ENCODE data around the gene MEIS3.

The MEIS3 gene

GRCh38 chr19:47419030-47419783 is at the start of gene MEIS3:
Gene MEIS3 (minus strand): TSS chr19:47419527. CDS start chr19:47419081, 446 bp downstream.
- no peak for DNase-seq (ENCODE audit: low read depth, low spot score)

- no peak for DNase-seq (ENCODE audit: low read depth, low spot score)
These were observed 48.6 kb upstream of the MEIS3 start for GRCh38 chr19:47467914-47468313.

- no peak for DNase-seq (ENCODE audit: low read depth, low spot score)
These were observed 46.6 kb upstream of the MEIS3 start for GRCh38 chr19:47465957-47466356.

GRCh38 chr19:47464675-47465419 is 45.5 kb upstream of the MEIS3 start:
- DNase-seq (ENCODE audit: low read depth, low spot score) = no peak

- DNase-seq (ENCODE audit: low read depth, low spot score) = no peak
These were observed 42.5 kb upstream of the MEIS3 start for GRCh38 chr19:47461876-47462275.

GRCh38 chr19:47459477-47459876 is 40.1 kb upstream of the MEIS3 start:
- no peak for DNase-seq (ENCODE audit: low read depth, low spot score)

GRCh38 chr19:47458672-47459071 is 39.3 kb upstream of the MEIS3 start:
- no peak for DNase-seq (ENCODE audit: low read depth, low spot score)

- no peak for DNase-seq (ENCODE audit: low read depth, low spot score)
These were observed 37.6 kb upstream of the MEIS3 start for GRCh38 chr19:47456721-47457474.

GRCh38 chr19:47450478-47450877 is 31.2 kb upstream of the MEIS3 start:
- no peak for DNase-seq (ENCODE audit: low read depth, low spot score)

GRCh38 chr19:47448360-47448727 is 29.0 kb upstream of the MEIS3 start:
- DNase-seq (ENCODE audit: low read depth, low spot score) = no peak

- DNase-seq (ENCODE audit: low read depth, low spot score) = peak; percentile 14
These were observed 28.4 kb upstream of the MEIS3 start for GRCh38 chr19:47447470-47448359.

- DNase-seq (ENCODE audit: low read depth, low spot score) = no peak
These were observed 27.5 kb upstream of the MEIS3 start for GRCh38 chr19:47446534-47447469.

GRCh38 chr19:47445937-47446402 is 26.6 kb upstream of the MEIS3 start:
- DNase-seq (ENCODE audit: low read depth, low spot score) = no peak

- DNase-seq (ENCODE audit: low read depth, low spot score) = no peak
These were observed 26.2 kb upstream of the MEIS3 start for GRCh38 chr19:47445527-47445926.

GRCh38 chr19:47444388-47444821 is 25.1 kb upstream of the MEIS3 start:
- DNase-seq (ENCODE audit: low read depth, low spot score) = no peak

GRCh38 chr19:47443331-47443730 is 24.0 kb upstream of the MEIS3 start:
- DNase-seq (ENCODE audit: low read depth, low spot score) = no peak

- DNase-seq (ENCODE audit: low read depth, low spot score) = no peak
These were observed 19.5 kb upstream of the MEIS3 start for GRCh38 chr19:47438793-47439220.

- no peak for DNase-seq (ENCODE audit: low read depth, low spot score)
These were observed 18.2 kb upstream of the MEIS3 start for GRCh38 chr19:47437500-47437899.

- peak; percentile 79 for DNase-seq (ENCODE audit: low read depth, low spot score)
These were observed 17.5 kb upstream of the MEIS3 start for GRCh38 chr19:47436712-47437401.

All from activated naive CD8-positive, alpha-beta T cell treated with anti-CD3 and anti-CD28 coated beads, Interleukin-2, amount 50 U/mL, for 16 hours (primary cell).